MM.1S (cell line): ENCODE data around the gene ARMC2.

ENCODE experiments used
- EZH2 ChIP-seq: fragments of 300-600 bp; sonication (generic); optimal IDR thresholded peaks from 2 replicates; pipeline ENCODE3; 2017; ENCODE audit warnings: low read depth, mild to moderate bottlenecking, antibody characterized with exemption, low read length, mixed read lengths
- EZH2phosphoT487 ChIP-seq: fragments of 300-600 bp; sonication (generic); IDR thresholded peaks from 2 replicates; pipeline ENCODE4 v1.6.1; 2018; ENCODE audit warnings: antibody characterized with exemption, low read length
- TF ChIP-seq, protein P1 (sequence below): fragments of 300-600 bp; sonication (generic); IDR thresholded peaks from 2 replicates; pipeline ENCODE4 v1.5.1; 2016; ENCODE audit warnings: antibody characterized with exemption, low read length, mixed read lengths

DNA sequence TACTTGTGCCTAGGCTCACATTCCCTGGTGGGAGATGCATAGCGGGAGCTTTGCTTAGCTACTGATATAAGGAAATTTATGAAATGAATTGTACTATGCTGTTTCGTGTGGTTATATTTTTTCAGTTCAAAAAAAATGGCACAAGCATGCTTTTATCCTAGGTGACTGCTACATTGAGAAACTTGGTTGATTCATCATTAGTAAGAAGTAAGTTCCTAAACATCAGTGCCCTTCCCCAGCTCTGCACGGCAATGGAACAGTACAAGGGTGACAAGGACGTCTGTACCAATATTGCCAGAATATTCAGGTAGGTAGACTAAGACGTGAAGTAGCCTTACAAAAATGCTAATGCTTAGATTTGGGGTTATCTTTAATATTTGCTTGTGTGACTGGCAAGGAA lies 79.7 kb downstream of the ARMC2 start:
- TF ChIP-seq, protein P1, sequence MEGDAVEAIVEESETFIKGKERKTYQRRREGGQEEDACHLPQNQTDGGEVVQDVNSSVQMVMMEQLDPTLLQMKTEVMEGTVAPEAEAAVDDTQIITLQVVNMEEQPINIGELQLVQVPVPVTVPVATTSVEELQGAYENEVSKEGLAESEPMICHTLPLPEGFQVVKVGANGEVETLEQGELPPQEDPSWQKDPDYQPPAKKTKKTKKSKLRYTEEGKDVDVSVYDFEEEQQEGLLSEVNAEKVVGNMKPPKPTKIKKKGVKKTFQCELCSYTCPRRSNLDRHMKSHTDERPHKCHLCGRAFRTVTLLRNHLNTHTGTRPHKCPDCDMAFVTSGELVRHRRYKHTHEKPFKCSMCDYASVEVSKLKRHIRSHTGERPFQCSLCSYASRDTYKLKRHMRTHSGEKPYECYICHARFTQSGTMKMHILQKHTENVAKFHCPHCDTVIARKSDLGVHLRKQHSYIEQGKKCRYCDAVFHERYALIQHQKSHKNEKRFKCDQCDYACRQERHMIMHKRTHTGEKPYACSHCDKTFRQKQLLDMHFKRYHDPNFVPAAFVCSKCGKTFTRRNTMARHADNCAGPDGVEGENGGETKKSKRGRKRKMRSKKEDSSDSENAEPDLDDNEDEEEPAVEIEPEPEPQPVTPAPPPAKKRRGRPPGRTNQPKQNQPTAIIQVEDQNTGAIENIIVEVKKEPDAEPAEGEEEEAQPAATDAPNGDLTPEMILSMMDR: no peak
- TF ChIP-seq EZH2 (no peak), EZH2phosphoT487 (no peak)
